Mucosa of stomach (tissue), 1 donor: Measurements from ENCODE around the gene TCEA3.

Experiments used
- H3K27me3 ChIP-seq: one replicate; pipeline ENCODE4 v1.7.0; 2013; ENCODE audit warnings: mild to moderate bottlenecking, low read length; ENCODE audit not compliant: control insufficient read depth, insufficient read depth
- H3K36me3 ChIP-seq: one replicate; pipeline ENCODE4 v1.7.0; 2013; ENCODE audit warnings: low read length; ENCODE audit not compliant: control insufficient read depth, insufficient read depth
- H3K4me1 ChIP-seq: one replicate; pipeline ENCODE4 v1.7.0; 2013; ENCODE audit warnings: mild to moderate bottlenecking, low read length; ENCODE audit not compliant: control insufficient read depth, insufficient read depth
- H3K4me3 ChIP-seq: one replicate; pipeline ENCODE4 v1.7.0; 2013; ENCODE audit warnings: low read length
- H3K9ac ChIP-seq: one replicate; pipeline ENCODE4 v1.7.0; 2013; ENCODE audit warnings: mild to moderate bottlenecking, low read length, moderate library complexity
- H3K9me3 ChIP-seq: one replicate; pipeline ENCODE4 v1.7.0; 2013; ENCODE audit warnings: mild to moderate bottlenecking, low read length, moderate library complexity; ENCODE audit not compliant: control insufficient read depth
- donor health status: Pancreatic carcinoma.

TCEA3 gene

DNA sequence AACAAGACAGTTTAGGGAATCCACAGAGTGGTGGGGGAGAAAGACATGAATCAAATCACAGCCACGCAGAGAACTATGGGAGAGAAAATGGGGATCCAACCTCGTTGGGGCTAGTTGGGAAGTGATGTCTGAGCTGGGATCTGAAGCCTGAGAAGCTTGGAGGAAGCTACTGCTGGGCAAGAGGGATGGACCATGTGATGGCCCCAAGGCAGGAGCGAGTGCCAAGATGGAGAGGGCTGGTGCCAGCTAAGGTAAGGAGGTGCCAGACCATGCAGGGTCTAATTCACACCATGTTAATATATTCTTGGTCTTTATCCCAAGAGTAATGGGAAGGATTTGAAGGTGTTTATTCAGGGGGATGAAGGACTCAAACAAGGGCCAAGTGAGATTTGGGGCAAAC, 18.2 kb upstream of the TCEA3 start:
- Histone ChIP-seq H3K9ac (no peak overlapping the region), H3K4me1 (peaks cover 6% of the 10 kb centered on the region), H3K36me3 (peaks cover 7% of the 10 kb centered on the region), H3K4me3 (no peak overlapping the region), H3K9me3 (no peaks in the 10 kb centered on the region), H3K27me3 (no peaks in the 10 kb centered on the region)

DNA sequence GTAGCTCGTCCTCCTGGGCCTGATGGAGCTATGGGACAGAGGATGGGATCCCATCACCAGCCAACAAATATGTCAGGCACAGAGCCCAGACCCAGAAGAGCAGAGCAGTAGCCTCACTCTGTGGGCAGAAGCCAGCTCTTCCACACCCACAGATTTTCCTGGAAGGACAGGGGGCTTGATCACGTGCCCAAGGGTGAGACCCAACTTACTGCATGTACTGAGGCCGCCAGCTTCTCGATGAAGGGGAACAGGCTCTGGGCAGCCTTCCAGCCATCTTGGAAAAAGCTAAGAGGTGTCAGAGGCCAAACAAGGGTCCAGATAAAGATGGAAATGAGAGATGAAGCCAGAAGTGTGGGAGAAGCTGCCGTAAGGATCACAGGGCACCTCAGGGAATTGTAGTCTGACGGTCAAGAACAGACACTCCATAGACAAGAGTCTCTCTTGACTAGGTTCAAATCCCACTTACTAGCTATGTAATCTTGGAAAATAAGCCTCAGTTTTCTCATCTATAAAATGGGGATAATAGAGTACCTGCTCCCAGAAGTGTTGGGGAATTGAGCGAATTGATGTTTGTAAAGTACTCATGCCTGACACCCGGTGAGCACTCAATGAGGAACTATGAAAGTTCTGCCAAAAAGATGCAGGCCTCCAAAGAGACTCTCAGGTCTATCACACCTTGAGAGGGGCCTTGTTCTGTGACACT, 17.0 kb upstream of the TCEA3 start:
- no peak overlapping the region for H3K4me3 ChIP-seq
- H3K4me1 ChIP-seq: peaks cover 6% of the 10 kb centered on the region
- peaks cover 7% of the 10 kb centered on the region for H3K36me3 ChIP-seq
- H3K27me3 ChIP-seq: no peaks in the 10 kb centered on the region
- no peak overlapping the region for H3K9ac ChIP-seq
- no peaks in the 10 kb centered on the region for H3K9me3 ChIP-seq

- Histone ChIP-seq H3K9ac (no peak overlapping the region), H3K27me3 (no peaks in the 10 kb centered on the region), H3K36me3 (peaks cover 7% of the 10 kb centered on the region), H3K4me3 (no peak overlapping the region), H3K9me3 (no peaks in the 10 kb centered on the region), H3K4me1 (peaks cover 8% of the 10 kb centered on the region)
Measured at GRCh38 chr1:23438545-23438944, 14.0 kb upstream of the TCEA3 start.

DNA sequence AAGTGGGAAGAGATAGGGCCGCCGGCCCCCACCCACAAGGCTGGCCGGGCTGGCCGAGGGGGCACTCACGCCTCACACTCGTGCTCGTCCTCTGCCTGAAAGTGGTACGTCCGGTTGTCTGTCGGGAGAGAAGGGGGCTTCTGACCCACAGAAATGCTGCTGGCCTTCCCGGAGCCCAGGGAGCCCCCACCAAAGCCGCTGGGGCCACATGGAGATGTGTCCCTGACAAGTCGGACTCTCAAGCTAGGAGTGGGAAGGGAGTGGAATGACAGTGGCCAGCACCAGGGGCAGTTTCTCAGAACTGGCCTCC, 12.8 kb upstream of the TCEA3 start:
- H3K36me3 ChIP-seq: peaks cover 7% of the 10 kb centered on the region
- H3K27me3 ChIP-seq: no peaks in the 10 kb centered on the region
- peaks cover 8% of the 10 kb centered on the region for H3K4me1 ChIP-seq
- H3K9me3 ChIP-seq: no peaks in the 10 kb centered on the region
- H3K4me3 ChIP-seq: no peak overlapping the region
- no peak overlapping the region for H3K9ac ChIP-seq

DNA sequence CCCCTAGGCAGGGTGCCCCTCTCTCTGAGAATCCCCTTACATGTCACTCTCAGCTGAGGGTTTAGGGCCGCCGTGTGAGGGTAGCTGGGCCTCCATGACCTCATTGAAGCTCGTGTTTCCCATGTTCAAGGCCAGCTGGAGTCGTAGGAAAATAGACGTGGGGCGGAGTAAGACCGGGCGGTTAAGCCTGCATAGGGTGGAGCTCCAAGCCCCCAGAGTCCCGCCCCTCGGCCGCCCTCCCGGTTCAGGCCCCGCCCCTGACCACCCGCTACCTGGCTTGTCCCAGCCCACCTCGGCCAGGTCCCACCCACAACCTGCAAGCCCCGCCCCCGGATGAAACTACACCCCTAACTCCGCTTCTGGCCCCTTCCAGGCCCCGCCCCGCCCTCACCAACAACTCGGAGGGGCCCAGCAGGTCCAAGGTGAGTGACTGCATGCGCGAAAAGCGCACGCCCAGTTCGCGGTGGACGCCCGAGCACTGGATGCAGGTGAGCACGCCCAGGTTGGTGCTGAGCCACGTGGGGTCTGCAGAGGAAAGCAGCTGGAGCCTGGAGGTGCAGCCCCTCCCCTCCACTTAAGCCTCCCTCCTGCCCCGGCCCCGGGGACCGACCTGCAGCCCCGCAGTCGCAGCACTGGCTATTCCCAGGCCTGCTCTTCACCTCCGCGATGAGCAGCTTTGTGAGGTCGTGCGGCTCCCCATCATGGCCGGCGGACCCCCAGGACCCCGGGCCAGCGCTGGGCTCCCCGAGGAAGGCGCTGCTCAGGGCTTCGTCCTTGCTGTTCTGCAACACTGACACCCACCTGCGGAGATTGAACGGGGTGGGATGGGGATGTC, 12.2 kb upstream of the TCEA3 start:
- Histone ChIP-seq H3K36me3 (peaks cover 3% of the 10 kb centered on the region), H3K4me1 (peaks cover 8% of the 10 kb centered on the region), H3K9ac (no peak overlapping the region), H3K4me3 (no peak overlapping the region), H3K27me3 (no peaks in the 10 kb centered on the region), H3K9me3 (no peaks in the 10 kb centered on the region)

GRCh38 chr1:23434260-23434775, 9.8 kb upstream of the TCEA3 start:
- Histone ChIP-seq H3K9me3 (no peaks in the 10 kb centered on the region), H3K36me3 (no peaks in the 10 kb centered on the region), H3K27me3 (no peaks in the 10 kb centered on the region), H3K4me1 (peaks cover 8% of the 10 kb centered on the region), H3K9ac (no peak overlapping the region), H3K4me3 (no peak overlapping the region)

GRCh38 chr1:23433122-23433521, 8.6 kb upstream of the TCEA3 start:
- Histone ChIP-seq H3K4me1 (peaks cover 8% of the 10 kb centered on the region), H3K36me3 (no peaks in the 10 kb centered on the region), H3K9me3 (no peaks in the 10 kb centered on the region), H3K4me3 (no peak overlapping the region), H3K9ac (no peak overlapping the region), H3K27me3 (no peaks in the 10 kb centered on the region)

GRCh38 chr1:23431431-23431830, 6.9 kb upstream of the TCEA3 start:
- H3K9me3 ChIP-seq: no peaks in the 10 kb centered on the region
- no peak overlapping the region for H3K9ac ChIP-seq
- no peak overlapping the region for H3K4me3 ChIP-seq
- no peaks in the 10 kb centered on the region for H3K36me3 ChIP-seq
- H3K4me1 ChIP-seq: peaks cover 6% of the 10 kb centered on the region
- no peaks in the 10 kb centered on the region for H3K27me3 ChIP-seq

DNA sequence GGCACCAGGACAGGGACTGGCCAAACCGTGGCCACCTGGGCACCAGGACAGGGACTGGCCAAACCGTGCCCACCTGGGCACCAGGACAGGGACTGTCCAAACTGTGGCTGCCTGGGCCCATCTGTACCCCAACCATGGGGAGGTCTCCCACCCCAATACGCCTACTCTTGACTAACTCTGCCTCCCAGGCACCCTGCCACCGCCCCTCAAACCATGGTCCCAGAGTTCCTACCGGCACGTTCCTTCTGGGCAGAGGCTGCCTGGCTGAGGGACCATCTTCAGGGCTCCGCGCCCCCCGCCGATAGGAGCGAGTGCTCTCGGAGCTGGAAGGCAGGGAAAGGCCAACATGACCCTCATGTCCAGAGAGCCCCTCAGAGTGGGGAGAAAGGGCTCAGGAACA, 6.3 kb upstream of the TCEA3 start:
- Histone ChIP-seq H3K27me3 (no peaks in the 10 kb centered on the region), H3K36me3 (no peaks in the 10 kb centered on the region), H3K4me3 (no peak overlapping the region), H3K4me1 (peaks cover under 1% of the 10 kb centered on the region), H3K9ac (no peak overlapping the region), H3K9me3 (no peaks in the 10 kb centered on the region)

DNA sequence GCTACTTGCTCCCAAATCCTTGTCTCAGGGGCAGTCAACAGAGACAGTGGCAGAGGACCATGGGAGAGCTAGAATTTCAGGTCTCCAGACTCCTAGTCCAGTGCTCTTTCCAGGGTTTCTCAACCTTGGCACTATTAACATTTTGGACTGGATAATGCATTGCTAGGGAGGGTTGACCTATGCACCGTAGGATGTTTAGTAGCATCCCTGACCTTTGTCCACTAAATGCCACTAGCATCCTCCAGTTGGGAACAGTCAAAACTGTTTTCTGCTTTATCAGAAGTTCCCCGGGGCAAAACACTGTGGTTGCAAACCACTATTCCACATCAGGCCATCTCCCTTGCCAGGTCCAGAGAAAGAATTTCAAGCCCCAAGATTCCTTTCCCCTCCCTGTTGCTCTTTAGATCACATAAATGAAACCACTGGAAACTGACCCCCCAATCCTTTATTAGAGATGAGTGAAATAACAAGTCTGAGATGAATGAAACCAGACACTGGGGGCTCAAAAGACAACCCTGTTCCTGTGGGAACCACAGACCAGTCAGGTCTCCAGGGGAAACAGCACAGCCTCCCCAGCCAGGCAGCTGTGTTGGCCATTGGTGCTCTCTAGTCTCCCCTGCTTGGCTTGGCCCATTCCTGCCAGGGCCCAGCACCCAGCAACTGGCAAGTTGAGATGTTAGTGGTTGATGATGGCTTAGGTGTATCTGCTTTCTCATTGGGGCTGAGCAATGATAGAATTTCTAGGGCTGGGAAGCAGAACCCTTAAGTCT, 3.8 kb upstream of the TCEA3 start:
- Histone ChIP-seq H3K4me3 (no peak overlapping the region), H3K4me1 (peaks cover 1% of the 10 kb centered on the region), H3K9ac (no peak overlapping the region), H3K9me3 (no peaks in the 10 kb centered on the region), H3K27me3 (no peaks in the 10 kb centered on the region), H3K36me3 (no peaks in the 10 kb centered on the region)

DNA sequence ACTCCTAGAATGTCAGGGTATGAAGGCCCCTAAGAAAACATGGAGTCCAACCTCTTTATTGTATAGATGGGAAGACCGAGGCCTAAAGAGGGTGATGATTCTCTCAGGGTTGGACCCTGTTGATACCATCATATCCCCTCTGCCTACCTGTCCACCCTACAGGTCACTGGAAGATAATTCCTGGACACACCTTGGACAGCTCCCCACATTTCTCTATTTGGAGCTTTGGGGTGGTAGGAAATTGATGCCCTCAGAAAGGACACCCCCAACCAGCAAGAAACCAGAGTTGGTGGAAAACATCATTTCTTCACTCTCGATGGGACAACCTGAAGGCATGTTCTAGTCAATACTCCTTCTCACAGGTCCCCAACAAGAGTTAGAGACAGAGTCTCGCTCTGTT, 3.0 kb upstream of the TCEA3 start:
- H3K36me3 ChIP-seq: no peaks in the 10 kb centered on the region
- no peaks in the 10 kb centered on the region for H3K27me3 ChIP-seq
- peaks cover 9% of the 10 kb centered on the region for H3K4me1 ChIP-seq
- no peak overlapping the region for H3K4me3 ChIP-seq
- no peak overlapping the region for H3K9ac ChIP-seq
- no peaks in the 10 kb centered on the region for H3K9me3 ChIP-seq

- no peak overlapping the region for H3K9ac ChIP-seq
Measured at GRCh38 chr1:23426828-23427227, 2.3 kb upstream of the TCEA3 start.

More at GRCh38 chr1:23426828-23427227, 2.3 kb upstream of the TCEA3 start:
- H3K36me3 ChIP-seq: no peaks in the 10 kb centered on the region
- no peaks in the 10 kb centered on the region for H3K27me3 ChIP-seq
- peaks cover 16% of the 10 kb centered on the region for H3K4me1 ChIP-seq
- H3K4me3 ChIP-seq: no peak overlapping the region
- H3K9me3 ChIP-seq: no peaks in the 10 kb centered on the region
